Sigmoid colon (tissue), 4 donors: Measurements from ENCODE around the gene ARHGEF11.

ENCODE experiments used
- CTCF ChIP-seq, 4 experiments: fragments of 450-650 bp in 3 of 4; fragments of 200-600 bp in 1 of 4; IDR thresholded peaks; one replicate each; pipeline ENCODE4 v1.5.1; 2016 to 2019; ENCODE audit warnings: antibody characterized with exemption in 4 of 4, mild to moderate bottlenecking in 3 of 4, moderate library complexity in 2 of 4
- POLR2AphosphoS5 ChIP-seq, 4 donors: sonication (generic); formaldehyde crosslinking; IDR thresholded peaks; one replicate each; pipeline ENCODE4 v1.6.1; 2017; ENCODE audit warnings: antibody characterized with exemption in 4 of 4

GRCh38 chr1:156936721-156937220 lies 108.8 kb downstream of the ARHGEF11 start:
- TF ChIP-seq CTCF (IDR thresholded peaks at IDR 0.05) (no peak), POLR2AphosphoS5 (IDR thresholded peaks at IDR 0.05) (no peak)
